ENCODE measurements around the gene SLC12A4. TPM values are rescaled to one million over a fixed set of nuclear protein-coding genes. Genes with fewer than 3 reads are reported as not detected.

SLC12A4 gene
- total RNA-seq, 2 experiments from 2014 or later: 42.5 TPM

- ATAC-seq (no peak), DNase-seq (no peak)
- H3K4me1 Mint-ChIP-seq (ENCODE audit: low read depth): peaks cover 11% of the 10 kb centered on the region
- no peaks in the 10 kb centered on the region for H3K9me3 Mint-ChIP-seq (ENCODE audit: insufficient read depth)
- H3K27me3 Mint-ChIP-seq (ENCODE audit: low read depth): no peaks in the 10 kb centered on the region
- H3K27ac Mint-ChIP-seq: peak overlapping the region; percentile 15
- peaks cover 30% of the 10 kb centered on the region for H3K36me3 Mint-ChIP-seq (ENCODE audit: low read depth)
- no peak overlapping the region for H3K4me3 Mint-ChIP-seq
- CTCF ChIA-PET: interaction anchor here (1.1 kb wide), 1 partner anchor 9 kb away, joined by 4 read pairs; the partner anchor contains the start of gene PSMB10
- POLR2A ChIA-PET: interaction anchor here (3.4 kb wide), 1 partner anchor 10 kb away, joined by 17 read pairs; the partner anchor contains the start of gene PSMB10
Measured at GRCh38 chr16:67946128-67946569, 22.3 kb downstream of the SLC12A4 start.

DNA sequence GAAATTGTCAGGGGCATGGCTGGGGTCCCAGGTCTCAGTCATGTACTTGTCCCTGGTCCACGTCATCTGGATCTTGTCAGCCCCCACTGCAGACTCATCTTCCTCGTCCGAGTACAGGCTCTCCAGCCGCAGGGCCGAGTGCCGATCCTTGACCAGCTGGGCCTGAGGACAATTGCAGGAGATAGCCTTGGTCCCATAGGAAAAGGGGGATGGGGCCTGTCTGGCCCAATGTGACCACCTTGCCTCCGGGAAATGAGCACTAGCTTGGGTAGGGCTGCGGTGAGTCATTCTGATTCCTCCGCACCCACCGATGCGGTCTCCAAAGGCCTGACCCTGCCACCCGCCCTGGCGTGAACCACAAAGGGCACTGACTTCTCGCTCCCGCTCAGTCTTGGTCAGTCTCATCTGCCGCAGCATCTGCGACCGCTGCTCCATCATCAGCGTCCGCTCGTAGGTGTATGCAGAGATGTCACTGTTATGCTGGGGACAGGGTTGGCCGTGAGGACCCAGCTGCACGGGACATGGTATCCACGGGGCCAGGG lies 23.0 kb downstream of the SLC12A4 start:
- Mint-ChIP-seq H3K4me3 (no peak overlapping the region), H3K36me3 (ENCODE audit: low read depth) (peaks cover 32% of the 10 kb centered on the region), H3K9me3 (ENCODE audit: insufficient read depth) (no peaks in the 10 kb centered on the region), H3K27ac (no peak overlapping the region), H3K27me3 (ENCODE audit: low read depth) (no peaks in the 10 kb centered on the region), H3K4me1 (ENCODE audit: low read depth) (peaks cover 17% of the 10 kb centered on the region)
- ATAC-seq (no peak), DNase-seq (no peak)
- CTCF ChIA-PET: interaction anchor here (0.6 to 1.1 kb wide), 3 partner anchors 9 to 818 kb away, joined by 3 to 4 read pairs (median 4); partner anchors contain the start of gene PSMB10
- POLR2A ChIA-PET: interaction anchor here (3.4 kb wide), 1 partner anchor 9 kb away, joined by 17 read pairs; the partner anchor contains the start of gene PSMB10

GRCh38 chr16:67944690-67945391 lies 23.6 kb downstream of the SLC12A4 start:
- H3K4me1 Mint-ChIP-seq (ENCODE audit: low read depth): peaks cover 23% of the 10 kb centered on the region
- CTCF ChIA-PET: interaction anchor here (0.6 to 1.3 kb wide), 4 partner anchors 8 to 817 kb away, joined by 3 to 4 read pairs (median 4); partner anchors contain the start of gene PSMB10
- H3K27ac Mint-ChIP-seq: no peak overlapping the region
- POLR2A ChIA-PET: interaction anchor here (3.4 kb wide), 1 partner anchor 9 kb away, joined by 17 read pairs; the partner anchor contains the start of gene PSMB10
- H3K9me3 Mint-ChIP-seq (ENCODE audit: insufficient read depth): no peaks in the 10 kb centered on the region
- H3K4me3 Mint-ChIP-seq: no peak overlapping the region
- H3K36me3 Mint-ChIP-seq (ENCODE audit: low read depth): peaks cover 34% of the 10 kb centered on the region
- no peaks in the 10 kb centered on the region for H3K27me3 Mint-ChIP-seq (ENCODE audit: low read depth)
- ATAC-seq: no peak
- DNase-seq: no peak

- Mint-ChIP-seq H3K4me1 (ENCODE audit: low read depth) (peaks cover 32% of the 10 kb centered on the region), H3K4me3 (no peak within 1 kb of the TSS), H3K27me3 (ENCODE audit: low read depth) (no peaks in the 10 kb centered on the region), H3K36me3 (ENCODE audit: low read depth) (peaks cover 40% of the 10 kb centered on the region), H3K9me3 (ENCODE audit: insufficient read depth) (no peaks in the 10 kb centered on the region), H3K27ac (no peak within 1 kb of the TSS)
- ATAC-seq (no peak), DNase-seq (no peak)
- ChIA-PET CTCF (interaction anchor here (1.3 to 5.5 kb wide), 2 partner anchors 60 to 96 kb away, joined by 4 to 27 read pairs; no protein-coding TSS in a partner anchor), POLR2A (interaction anchor here (3.4 kb wide), 1 partner anchor 8 kb away, joined by 17 read pairs; the partner anchor contains the start of gene PSMB10)
Measured at GRCh38 chr16:67943619-67944504, 24.6 kb downstream of the SLC12A4 start, which contains the start of gene LCAT. Gene LCAT, minus strand, starts transcription at chr16:67944120. Its CDS starts 19 bp downstream, at chr16:67944101.

DNA sequence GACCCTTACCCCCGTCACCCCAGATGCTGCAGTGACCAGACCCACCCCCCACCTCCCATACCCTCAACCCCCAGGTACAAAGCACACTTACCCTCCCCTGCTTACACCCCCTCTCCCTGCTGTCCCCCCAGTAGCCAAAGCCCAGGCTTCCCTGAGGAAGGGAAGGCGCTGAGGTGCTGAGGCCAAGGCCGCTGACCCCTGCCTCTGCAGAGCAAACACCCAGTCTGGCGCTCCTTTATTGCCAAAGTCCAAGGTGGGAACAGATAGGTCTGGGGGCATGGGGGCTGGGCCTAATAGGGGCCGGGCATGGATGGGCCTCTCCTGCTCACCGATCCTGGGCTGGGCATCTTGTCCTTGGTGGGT lies 25.2 kb downstream of the SLC12A4 start:
- CTCF ChIA-PET: interaction anchor here (5.5 kb wide), 1 partner anchor 97 kb away, joined by 27 read pairs; no protein-coding TSS in a partner anchor
- no peak overlapping the region for H3K27ac Mint-ChIP-seq

GRCh38 chr16:67942510-67943255 lies 25.8 kb downstream of the SLC12A4 start:
- Mint-ChIP-seq H3K4me1 (ENCODE audit: low read depth) (peaks cover 32% of the 10 kb centered on the region), H3K36me3 (ENCODE audit: low read depth) (peaks cover 39% of the 10 kb centered on the region), H3K9me3 (ENCODE audit: insufficient read depth) (no peaks in the 10 kb centered on the region), H3K27ac (no peak overlapping the region), H3K27me3 (ENCODE audit: low read depth) (no peaks in the 10 kb centered on the region), H3K4me3 (no peak overlapping the region)
- POLR2A ChIA-PET: no interaction called here
- no peak for DNase-seq
- CTCF ChIA-PET: interaction anchor here (0.6 to 5.5 kb wide), 16 partner anchors 20 to 132 kb away, joined by 3 to 27 read pairs (median 4); partner anchors contain the start of gene DDX28
- no peak for ATAC-seq

More for the DNA sequence above, 25.2 kb downstream of the SLC12A4 start:
- POLR2A ChIA-PET: no interaction called here
- Mint-ChIP-seq H3K9me3 (ENCODE audit: insufficient read depth) (no peaks in the 10 kb centered on the region), H3K4me1 (ENCODE audit: low read depth) (peaks cover 32% of the 10 kb centered on the region), H3K4me3 (no peak overlapping the region), H3K27me3 (ENCODE audit: low read depth) (no peaks in the 10 kb centered on the region), H3K36me3 (ENCODE audit: low read depth) (peaks cover 40% of the 10 kb centered on the region)
- ATAC-seq: no peak
- DNase-seq: no peak

DNA sequence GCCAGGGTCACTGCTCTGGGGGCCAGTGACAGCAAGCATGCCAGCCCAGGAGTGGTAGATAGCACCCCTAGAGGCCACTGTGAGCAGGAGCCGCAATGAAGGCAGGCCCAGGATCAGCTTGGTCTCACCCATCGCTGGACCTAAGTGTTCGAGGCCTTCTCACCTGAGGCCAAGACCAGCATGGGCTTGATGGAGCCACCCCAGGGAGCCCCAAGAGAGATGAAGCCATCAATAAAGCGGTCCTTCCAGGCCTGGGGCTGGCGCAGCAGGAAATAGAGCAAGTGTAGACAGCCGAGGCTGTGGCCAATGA lies 26.3 kb downstream of the SLC12A4 start:
- peak; percentile 44 for ATAC-seq
- CTCF ChIA-PET: interaction anchor here (0.6 to 5.5 kb wide), 18 partner anchors 19 to 132 kb away, joined by 3 to 27 read pairs (median 4); partner anchors contain the start of gene DDX28
- Mint-ChIP-seq H3K36me3 (ENCODE audit: low read depth) (peaks cover 41% of the 10 kb centered on the region), H3K9me3 (ENCODE audit: insufficient read depth) (no peaks in the 10 kb centered on the region), H3K4me3 (no peak overlapping the region), H3K27me3 (ENCODE audit: low read depth) (no peaks in the 10 kb centered on the region), H3K4me1 (ENCODE audit: low read depth) (peaks cover 36% of the 10 kb centered on the region), H3K27ac (peak overlapping the region; percentile 17)
- POLR2A ChIA-PET: no interaction called here
- DNase-seq: peak; percentile 54

- DNase-seq (no peak), ATAC-seq (no peak)
- Mint-ChIP-seq H3K9me3 (ENCODE audit: insufficient read depth) (no peaks in the 10 kb centered on the region), H3K36me3 (ENCODE audit: low read depth) (peaks cover 42% of the 10 kb centered on the region), H3K27me3 (ENCODE audit: low read depth) (no peaks in the 10 kb centered on the region), H3K4me3 (no peak overlapping the region), H3K4me1 (ENCODE audit: low read depth) (peaks cover 40% of the 10 kb centered on the region), H3K27ac (peak overlapping the region; percentile 17)
- ChIA-PET CTCF (interaction anchor here (0.6 to 5.5 kb wide), 22 partner anchors 9 to 377 kb away, joined by 3 to 27 read pairs (median 4); partner anchors contain the start of genes CTRL and DDX28), POLR2A (no interaction called here)
Measured at GRCh38 chr16:67941469-67942199, 26.8 kb downstream of the SLC12A4 start.

DNA sequence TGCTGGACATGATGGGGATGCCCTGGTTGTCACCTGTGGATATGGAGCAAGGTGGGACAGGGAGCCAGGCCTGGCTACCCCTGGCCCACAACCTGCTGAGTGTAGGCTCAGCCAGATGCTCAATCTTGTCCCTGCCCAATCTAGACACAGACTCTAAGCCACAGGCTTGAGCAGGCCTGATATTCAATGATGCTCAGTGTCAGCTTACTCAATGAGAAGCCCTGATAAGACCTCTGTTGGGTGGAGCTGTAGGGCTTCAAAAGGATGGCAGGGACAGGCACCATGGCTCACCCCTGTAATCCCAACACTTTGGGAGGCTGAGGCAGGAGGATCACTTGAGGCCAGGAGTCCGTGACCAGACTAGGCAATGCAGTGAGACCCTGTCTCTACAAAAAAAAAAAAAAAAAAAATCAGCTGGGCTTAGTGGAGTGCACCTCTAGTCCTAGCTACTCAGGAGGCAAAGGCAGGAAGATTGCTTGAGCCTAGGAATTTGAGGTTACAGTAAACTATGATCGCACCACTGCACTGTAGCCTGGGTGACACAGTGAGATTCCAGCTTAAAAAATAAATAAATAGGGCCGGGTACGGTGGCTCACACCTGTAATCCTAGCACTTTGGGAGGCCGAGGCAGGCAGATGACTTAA lies 27.9 kb downstream of the SLC12A4 start:
- DNase-seq: no peak
- ATAC-seq: no peak
- no peaks in the 10 kb centered on the region for H3K27me3 Mint-ChIP-seq (ENCODE audit: low read depth)
- CTCF ChIA-PET: interaction anchor here (0.6 to 5.5 kb wide), 13 partner anchors 9 to 378 kb away, joined by 3 to 27 read pairs (median 4); partner anchors contain the start of gene CTRL
- peaks cover 40% of the 10 kb centered on the region for H3K4me1 Mint-ChIP-seq (ENCODE audit: low read depth)
- no peaks in the 10 kb centered on the region for H3K9me3 Mint-ChIP-seq (ENCODE audit: insufficient read depth)
- POLR2A ChIA-PET: interaction anchor here (0.6 to 1.4 kb wide), 4 partner anchors 59 to 1332 kb away, joined by 3 to 4 read pairs (median 4); partner anchors contain the start of genes DDX28, DPEP2 and DUS2
- H3K27ac Mint-ChIP-seq: peak overlapping the region; percentile 83
- peaks cover 45% of the 10 kb centered on the region for H3K36me3 Mint-ChIP-seq (ENCODE audit: low read depth)
- H3K4me3 Mint-ChIP-seq: no peak overlapping the region

All from activated CD8-positive, alpha-beta T cell treated with anti-CD3 and anti-CD28 coated beads, Interleukin-2, amount 10 ng/mL, durations not matched to agents 7 days and 5 days (primary cell).